HepG2 (cell line): ENCODE measurements around the gene ADARB1. TPM values are rescaled to one million over a fixed set of nuclear protein-coding genes. Genes with fewer than 3 reads are reported as not detected.

ENCODE experiments used
- ATAC-seq: fragments of 200-7000 bp; cut with Tn5 transposase; 3 replicates; pipeline ENCODE4 v1.9.1; 2020; ENCODE audit warnings: mild to moderate bottlenecking, moderate library complexity
- BruUV-seq: library from RNA; stranded (reverse); fragments of 400-500 nt; replicated peaks from 2 replicates; lab custom pipeline; 2021; lab: Mats Ljungman, UMichigan
- CTCF ChIA-PET: fragments of 300-600 bp; formaldehyde crosslinking; extraction: SDS; loops from one replicate; lab custom pipeline; 2021; ENCODE audit warnings: low total read pairs, inconsistent platforms, low intra/inter-chr PET ratio; lab: Yijun Ruan, JAX
- POLR2A ChIA-PET: fragments of 350-600 bp; sonication (Branson Sonifier 250); formaldehyde crosslinking; loops from one replicate; lab custom pipeline; 2020; ENCODE audit warnings: antibody characterized with exemption, inconsistent platforms; lab: Yijun Ruan, JAX
- DNase-seq: peaks from one replicate; pipeline ENCODE4 v3.0.0-alpha.2; 2015; ENCODE audit warnings: low spot score
- FAIRE-seq: peaks from 3 replicates; lab custom pipeline; 2011; peaks lifted over from hg19 to GRCh38; lab: Jason Lieb, UNC
- H2AFZ ChIP-seq: one replicate; pipeline ENCODE4 v1.6.1; 2011; ENCODE audit warnings: low read length, inconsistent platforms
- H3K27ac ChIP-seq: fragments of 300-600 bp; 3 replicates; pipeline ENCODE4 v1.8.0; 2011; ENCODE audit warnings: mixed run types, mild to moderate bottlenecking, mixed read lengths, low read length, inconsistent platforms; ENCODE audit not compliant: insufficient read depth; ENCODE audit errors: extremely low read length
- H3K27me3 ChIP-seq, 2 experiments: fragments of 200-600 bp in 1 of 2; 2 replicates in 1 of 2; 3 replicates in 1 of 2; pipeline versions ENCODE4 v1.6.0 to v1.8.0; 2011; ENCODE audit warnings: low read length in 2 of 2, mild to moderate bottlenecking in 2 of 2, moderate library complexity in 2 of 2, inconsistent platforms in 1 of 2; ENCODE audit not compliant: insufficient read depth in 2 of 2, control insufficient read depth in 1 of 2
- H3K36me3 ChIP-seq, 2 experiments: fragments of 200-600 bp in 1 of 2; replicated peaks in 1 of 2; 2 replicates in 1 of 2; 3 replicates in 1 of 2; pipeline versions ENCODE4 v1.5.1 to v1.8.0; 2011; ENCODE audit warnings: low read length in 2 of 2, inconsistent platforms in 1 of 2; ENCODE audit not compliant: insufficient read depth in 2 of 2, control insufficient read depth in 1 of 2
- H3K4me1 ChIP-seq: 2 replicates; pipeline ENCODE4 v1.5.1; 2012; ENCODE audit warnings: low read length, inconsistent platforms; ENCODE audit not compliant: insufficient read depth
- H3K4me2 ChIP-seq: 2 replicates; pipeline ENCODE4 v1.6.0; 2011; ENCODE audit warnings: low read depth, low read length, inconsistent platforms
- H3K4me3 ChIP-seq, 3 experiments: fragments of 200-600 bp in 1 of 3; sonication (generic), shearing (Covaris generic) in 1 of 3; replicated peaks in 1 of 3; 2 replicates each; pipeline ENCODE4 v1.5.1; 2011 to 2016; ENCODE audit warnings: low read length in 3 of 3, inconsistent platforms in 2 of 3, low read depth in 2 of 3, mild to moderate bottlenecking in 2 of 3, control low read depth in 1 of 3, mixed read lengths in 1 of 3; ENCODE audit not compliant: insufficient read depth in 1 of 3
- H3K79me2 ChIP-seq: one replicate; pipeline ENCODE4 v1.6.1; 2011; ENCODE audit warnings: low read length, inconsistent platforms; ENCODE audit not compliant: insufficient read depth
- H3K9ac ChIP-seq: 2 replicates; pipeline ENCODE4 v1.6.0; 2011; ENCODE audit warnings: mild to moderate bottlenecking, low read depth, low read length, inconsistent platforms; ENCODE audit not compliant: insufficient read depth
- H3K9me3 ChIP-seq: 2 replicates; pipeline ENCODE4 v1.5.1; 2012; ENCODE audit warnings: mild to moderate bottlenecking, low read length
- H4K20me1 ChIP-seq: 2 replicates; pipeline ENCODE4 v1.6.0; 2011; ENCODE audit warnings: inconsistent platforms, mild to moderate bottlenecking, low read length, moderate library complexity; ENCODE audit not compliant: insufficient read depth
- CBFB ChIP-seq: sonication (generic); formaldehyde crosslinking; IDR thresholded peaks from 2 replicates; pipeline ENCODE4 v1.4.0; 2020; ENCODE audit warnings: missing genetic modification reagents
- CTCF ChIP-seq: sonication (generic); formaldehyde crosslinking; IDR thresholded peaks from 2 replicates; pipeline ENCODE4 v1.5.0; 2020; ENCODE audit warnings: mild to moderate bottlenecking, missing genetic modification reagents, moderate library complexity
- ZNF160 ChIP-seq: sonication (generic); formaldehyde crosslinking; IDR thresholded peaks from 2 replicates; pipeline ENCODE4 v1.8.0; 2022; ENCODE audit warnings: mild to moderate bottlenecking, inconsistent platforms, missing genetic modification reagents
- ZNF788 ChIP-seq: sonication (generic); formaldehyde crosslinking; IDR thresholded peaks from 2 replicates; pipeline ENCODE4 v1.5.0; 2020; ENCODE audit warnings: mild to moderate bottlenecking, missing genetic modification reagents, borderline replicate concordance
- WGBS: methylation state at CpG from one replicate; pipeline ENCODE4 v1.1.6; 2017; ENCODE audit warnings: low lambda C conversion rate; 5-methylcytosine and 5-hydroxymethylcytosine counted together
- in situ Hi-C: cut with HindIII; loops from 2 replicates; pipeline ENCODE4 v1.10.0; 2017; ENCODE audit warnings: low pct_unique_long_range_greater_than_20kb; ENCODE audit not compliant: extremely low pct_ligation_motif_present
- intact Hi-C: fragments of 100-400 bp; cut with micrococcal nuclease; formaldehyde crosslinking; loops from one replicate; pipeline ENCODE4 v1.10.0; 2022; ENCODE audit not compliant: unreplicated experiment
- polyA plus RNA-seq, 8 experiments: library from polyadenylated mRNA; depleted of rRNA in 3 of 8; stranded (reverse) in 7 of 8; unstranded in 1 of 8; fragments of >200 nt; fragmentation: Illumina TruSeq in 4 of 8; extraction: Trizol in 4 of 8; gene quantifications; 2 replicates each; pipeline versions ENCODE4 v1.2.1 to v1.2.3, GENCODE V29; 2011 to 2016; ENCODE audit warnings: low read depth in 4 of 8, missing spikeins in 1 of 8, mixed read lengths in 1 of 8; ENCODE audit not compliant: insufficient read depth in 1 of 8
- total RNA-seq, 5 experiments: library from RNA; depleted of rRNA; stranded (reverse); fragments of >200 nt; fragmentation: Illumina TruSeq; extraction: Trizol; gene quantifications; 2 replicates each; pipeline ENCODE4 v1.2.3, GENCODE V29; 2016; ENCODE audit warnings: low read depth in 1 of 5

The ADARB1 gene
- total and polyA plus RNA-seq, 2 of the 13 experiments (the other 11 are each of a cell fraction or from before 2014, with no cell fraction given): 6.6 to 10.0 TPM

GRCh38 chr21:45190013-45190412, 115.6 kb downstream of the ADARB1 start:
- Histone ChIP-seq H4K20me1 (no peaks in the 10 kb centered on the region), H3K27ac (no peak overlapping the region), H3K79me2 (no peaks in the 10 kb centered on the region), H3K27me3 (no peaks in the 10 kb centered on the region), H3K4me2 (no peak overlapping the region), H2AFZ (no peak overlapping the region), H3K36me3 (peaks cover 4 to 15% of the 10 kb centered on the region in 2 experiments), H3K4me1 (no peaks in the 10 kb centered on the region), H3K9me3 (peaks cover 29% of the 10 kb centered on the region), H3K9ac (no peak overlapping the region), H3K4me3 (no peak overlapping the region)
- WGBS: 95% methylated on average over 2 of the region's 2 CpGs
- no peak for ATAC-seq
- CTCF ChIA-PET: no interaction called here
- BruUV-seq: no TSS peak
- intact Hi-C loops (no loop called here), in situ Hi-C loops (no loop called here)
- no peak for FAIRE-seq
- POLR2A ChIA-PET: no interaction called here
- TF ChIP-seq ZNF788 (no peak), ZNF160 (CRISPR knock-in tag) (peak; percentile 95)
- DNase-seq: no peak

DNA sequence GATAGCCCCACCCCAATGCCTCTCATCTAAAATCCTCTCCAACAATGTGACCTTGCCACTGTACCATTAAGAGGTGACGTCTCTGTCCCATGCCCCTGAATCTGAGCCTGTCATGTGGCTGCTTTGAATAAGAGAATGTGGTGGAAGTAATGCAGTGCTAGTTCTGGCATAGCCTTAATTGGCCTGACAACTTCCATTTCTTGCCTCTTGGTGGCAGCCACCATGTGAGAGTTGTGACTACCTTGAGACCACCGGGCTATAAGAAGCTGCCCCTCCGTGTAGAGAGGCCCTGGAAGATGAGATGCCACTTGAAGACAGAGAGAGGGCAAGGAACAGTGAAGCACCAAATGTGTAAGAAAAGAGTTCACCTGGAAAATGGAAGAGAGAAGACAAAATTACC, 118.0 kb downstream of the ADARB1 start:
- BruUV-seq: no TSS peak
- no peak for FAIRE-seq
- CTCF ChIA-PET: no interaction called here

More for the DNA sequence above, 118.0 kb downstream of the ADARB1 start:
- Histone ChIP-seq H3K36me3 (peaks cover 0 to 2% of the 10 kb centered on the region in 2 experiments; a peak in 2 of 5 replicates), H3K27ac (no peak overlapping the region), H3K4me2 (no peak overlapping the region), H2AFZ (no peak overlapping the region), H4K20me1 (no peaks in the 10 kb centered on the region), H3K79me2 (no peaks in the 10 kb centered on the region), H3K27me3 (no peaks in the 10 kb centered on the region), H3K9me3 (peaks cover 18% of the 10 kb centered on the region; the same call in 1 of the 2 replicates), H3K4me3 (no peak overlapping the region), H3K9ac (no peak overlapping the region), H3K4me1 (no peaks in the 10 kb centered on the region)
- POLR2A ChIA-PET: no interaction called here
- in situ Hi-C loops: no loop called here
- no peak for TF ChIP-seq CBFB
- TF ChIP-seq CTCF (CRISPR knock-in tag): peak; percentile 12; the same call in 1 of the 2 replicates
- DNase-seq (no peak), ATAC-seq (no peak)
- WGBS: 90% methylated on average over 3 of the region's 3 CpGs
- intact Hi-C loops: no loop called here
